Endothelial cell of umbilical vein (primary cell): ENCODE measurements around the gene VAMP2. TPM values are rescaled to one million over a fixed set of nuclear protein-coding genes. Genes with fewer than 3 reads are reported as not detected.

Experiments used
- BruUV-seq: library from RNA; stranded (reverse); fragments of 400-500 nt; replicated peaks from 2 replicates; lab custom pipeline; 2021; lab: Mats Ljungman, UMichigan
- CTCF ChIA-PET: fragments of 300-600, 350-600 bp; sonication (Branson Sonifier 250); formaldehyde crosslinking; loops from one replicate; lab custom pipeline; 2021; ENCODE audit warnings: antibody characterized with exemption, inconsistent platforms; lab: Charles Lee
- POLR2A ChIA-PET: fragments of 300-600, 350-600 bp; sonication (Branson Sonifier 250); formaldehyde crosslinking; loops from one replicate; lab custom pipeline; 2021; ENCODE audit warnings: antibody characterized with exemption, inconsistent platforms; lab: Charles Lee
- DNase-seq: peaks from one replicate; pipeline ENCODE4 v3.0.0-alpha.2; 2011; ENCODE audit warnings: low read depth, low spot score
- FAIRE-seq: peaks from 2 replicates; lab custom pipeline; 2011; peaks lifted over from hg19 to GRCh38; lab: Jason Lieb, UNC
- H2AFZ ChIP-seq: 2 replicates; pipeline ENCODE4 v1.6.0; 2012; ENCODE audit warnings: low read depth, low read length, control low read depth, inconsistent platforms
- H3K27ac ChIP-seq: 2 replicates; pipeline ENCODE4 v1.5.1; 2011; ENCODE audit warnings: low read depth, mild to moderate bottlenecking, control low read depth, low read length, moderate library complexity; ENCODE audit not compliant: insufficient read depth
- H3K27me3 ChIP-seq, 2 experiments: 2 replicates each; pipeline versions ENCODE4 v1.6.0 to v1.6.1; 2011; ENCODE audit warnings: low read length in 2 of 2, mixed read lengths in 1 of 2; ENCODE audit not compliant: control insufficient read depth in 2 of 2, insufficient read depth in 2 of 2
- H3K36me3 ChIP-seq, 2 experiments: 2 replicates in 1 of 2; 3 replicates in 1 of 2; pipeline ENCODE4 v1.5.1; 2011; ENCODE audit warnings: low read length in 2 of 2, mild to moderate bottlenecking in 1 of 2, moderate library complexity in 1 of 2; ENCODE audit not compliant: control insufficient read depth in 2 of 2, insufficient read depth in 2 of 2; ENCODE audit errors: extremely low read depth in 1 of 2
- H3K4me1 ChIP-seq: 3 replicates; pipeline ENCODE4 v1.5.1; 2011; ENCODE audit warnings: mild to moderate bottlenecking, low read length; ENCODE audit not compliant: control insufficient read depth, insufficient read depth; ENCODE audit errors: extremely low read depth
- H3K4me2 ChIP-seq: 2 replicates; pipeline ENCODE4 v1.6.1; 2011; ENCODE audit warnings: low read length, control low read depth, mixed read lengths; ENCODE audit not compliant: insufficient read depth
- H3K4me3 ChIP-seq, 3 experiments: fragments of 200-600 bp in 1 of 3; sonication (generic), shearing (Covaris generic) in 1 of 3; replicated peaks in 1 of 3; 2 replicates each; pipeline ENCODE4 v1.5.1; 2011 to 2016; ENCODE audit warnings: control low read depth in 3 of 3, low read length in 3 of 3, mild to moderate bottlenecking in 2 of 3, inconsistent platforms in 1 of 3, low read depth in 1 of 3, moderate library complexity in 1 of 3; ENCODE audit not compliant: insufficient read depth in 1 of 3
- H3K79me2 ChIP-seq: 2 replicates; pipeline ENCODE4 v1.6.0; 2012; ENCODE audit warnings: low read length, inconsistent platforms; ENCODE audit not compliant: control insufficient read depth, insufficient read depth
- H3K9ac ChIP-seq: replicated peaks from 2 replicates; pipeline ENCODE3; 2011; ENCODE audit warnings: low read length, control low read depth; ENCODE audit not compliant: insufficient read depth; ENCODE audit errors: extremely low read depth
- H3K9me1 ChIP-seq: replicated peaks from 3 replicates; pipeline ENCODE4 v1.6.0; 2011; ENCODE audit warnings: mild to moderate bottlenecking, low read length; ENCODE audit not compliant: control insufficient read depth, insufficient read depth; ENCODE audit errors: extremely low read depth
- H3K9me3 ChIP-seq: replicated peaks from 2 replicates; pipeline ENCODE4 v1.5.1; 2012; ENCODE audit warnings: low read length, inconsistent platforms; ENCODE audit not compliant: control insufficient read depth, insufficient read depth
- H4K20me1 ChIP-seq: replicated peaks from 2 replicates; pipeline ENCODE3; 2011; ENCODE audit warnings: mild to moderate bottlenecking, low read length; ENCODE audit not compliant: control insufficient read depth, insufficient read depth; ENCODE audit errors: extremely low read depth
- EZH2 ChIP-seq: IDR thresholded peaks from 2 replicates; pipeline ENCODE4 v1.6.1; 2012; ENCODE audit warnings: borderline replicate concordance, low read depth, mild to moderate bottlenecking, moderate library complexity, low read length, inconsistent platforms; ENCODE audit not compliant: severe bottlenecking
- FOS ChIP-seq: IDR thresholded peaks from 2 replicates; pipeline ENCODE4 v1.6.1; 2011; ENCODE audit warnings: mild to moderate bottlenecking, low read length, moderate library complexity, borderline replicate concordance; ENCODE audit not compliant: insufficient read depth
- GATA2 ChIP-seq: IDR thresholded peaks from 2 replicates; pipeline ENCODE4 v1.7.0; 2011; ENCODE audit warnings: low read depth, mild to moderate bottlenecking, moderate library complexity, mixed read lengths, low read length; ENCODE audit not compliant: insufficient read length, insufficient read depth
- JUN ChIP-seq: IDR thresholded peaks from 2 replicates; pipeline ENCODE4 v1.6.1; 2011; ENCODE audit warnings: borderline replicate concordance, low read depth; ENCODE audit not compliant: insufficient read length, insufficient read depth
- MYC ChIP-seq: IDR thresholded peaks from one replicate; pipeline ENCODE4 v1.6.1; 2011; ENCODE audit warnings: mild to moderate bottlenecking, low read depth, low read length
- POLR2A ChIP-seq: IDR thresholded peaks from 2 replicates; pipeline ENCODE4 v1.6.1; 2012; ENCODE audit warnings: low read depth, mild to moderate bottlenecking, control low read depth, low read length
- POLR2AphosphoS5 ChIP-seq: IDR thresholded peaks from 2 replicates; pipeline ENCODE4 v1.6.1; 2012; ENCODE audit warnings: low read depth, mild to moderate bottlenecking, control low read depth, low read length, moderate library complexity; ENCODE audit not compliant: insufficient read depth
- dilution Hi-C: fragments of 300-500 bp; cut with MboI; formaldehyde crosslinking; loops from one replicate; pipeline ENCODE4 v1.15.0; 2019; ENCODE audit warnings: low sequenced_read_pairs; ENCODE audit not compliant: extremely low pct_ligation_motif_present
- intact Hi-C: fragments of 100-400 bp; cut with micrococcal nuclease; formaldehyde crosslinking; loops from one replicate; pipeline ENCODE4 v1.10.0; 2022
- polyA plus RNA-seq, 4 experiments: library from polyadenylated mRNA; depleted of rRNA in 3 of 4; stranded (reverse) in 3 of 4; unstranded in 1 of 4; fragments of >200 nt; gene quantifications; 2 replicates each; pipeline versions ENCODE4 v1.2.1 to v1.2.3, GENCODE V29; 2011 to 2012; ENCODE audit warnings: missing spikeins in 1 of 4
- total RNA-seq: library from RNA; stranded (reverse); gene quantifications from 2 replicates; pipeline ENCODE4 v1.2.3, GENCODE V29; 2021
- TF ChIP-seq, protein P1 (sequence below), 2 donors: IDR thresholded peaks; 1 replicate in 1 of 2; 2 replicates in 1 of 2; pipeline ENCODE4 v1.5.1; 2011; ENCODE audit warnings: low read length in 2 of 2, mild to moderate bottlenecking in 2 of 2, moderate library complexity in 2 of 2, control low read depth in 1 of 2, inconsistent platforms in 1 of 2, low read depth in 1 of 2; ENCODE audit not compliant: insufficient read depth in 1 of 2; ENCODE audit errors: extremely low read depth in 1 of 2
- TF ChIP-seq, protein P2 (sequence below): IDR thresholded peaks from 2 replicates; pipeline ENCODE4 v1.6.1; 2011; ENCODE audit not compliant: insufficient read depth, insufficient read length

The VAMP2 gene
- total and polyA plus RNA-seq, 2 donors (not counting 3 experiments of a cell fraction or from before 2014, with no cell fraction given), result 35.9 to 38.0 TPM

DNA sequence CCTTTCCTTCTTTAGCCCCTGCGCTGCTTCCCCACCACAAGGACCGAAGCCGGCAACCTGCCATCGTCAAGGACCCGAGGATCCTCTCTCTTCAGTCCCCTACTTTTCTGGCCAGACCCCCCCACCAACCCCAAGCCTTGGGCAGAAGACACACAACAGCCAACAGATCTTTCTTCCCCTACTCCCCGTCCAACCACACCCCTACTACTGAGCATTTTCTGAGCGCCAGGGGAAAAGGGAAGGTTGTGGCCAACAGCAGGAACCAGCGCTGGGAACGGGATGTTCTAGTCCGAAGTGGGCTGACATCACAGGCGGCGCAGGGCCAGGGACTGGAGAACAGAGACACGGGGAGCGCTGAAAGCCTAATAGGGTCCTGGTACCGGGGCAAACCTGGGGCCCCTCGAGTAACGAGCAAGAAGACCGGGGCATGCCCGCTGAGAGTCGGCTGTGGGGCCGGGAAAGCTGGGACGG is 11.1 kb downstream of the VAMP2 start:
- FAIRE-seq (no peak), DNase-seq (peak; percentile 62)
- H4K20me1 ChIP-seq, result no peaks in the 10 kb centered on the region
- TSS peak; percentile 98 for BruUV-seq
- H3K79me2 ChIP-seq, result peaks cover 5% of the 10 kb centered on the region
- ChIA-PET POLR2A (interaction anchor here (1.0 to 1.1 kb wide), 4 partner anchors 8 to 22 kb away, joined by 4 to 9 read pairs (median 7); no protein-coding TSS in a partner anchor), CTCF (interaction anchor here (0.9 to 3.6 kb wide), 4 partner anchors 9 to 58 kb away, joined by 4 to 28 read pairs (median 4); no protein-coding TSS in a partner anchor)
- peak overlapping the region; percentile 96 for H3K9ac ChIP-seq
- H2AFZ ChIP-seq, result no peak overlapping the region
- peak overlapping the region; percentile 99 for H3K27ac ChIP-seq
- TF ChIP-seq POLR2AphosphoS5, result no peak
- TF ChIP-seq, protein P1, sequence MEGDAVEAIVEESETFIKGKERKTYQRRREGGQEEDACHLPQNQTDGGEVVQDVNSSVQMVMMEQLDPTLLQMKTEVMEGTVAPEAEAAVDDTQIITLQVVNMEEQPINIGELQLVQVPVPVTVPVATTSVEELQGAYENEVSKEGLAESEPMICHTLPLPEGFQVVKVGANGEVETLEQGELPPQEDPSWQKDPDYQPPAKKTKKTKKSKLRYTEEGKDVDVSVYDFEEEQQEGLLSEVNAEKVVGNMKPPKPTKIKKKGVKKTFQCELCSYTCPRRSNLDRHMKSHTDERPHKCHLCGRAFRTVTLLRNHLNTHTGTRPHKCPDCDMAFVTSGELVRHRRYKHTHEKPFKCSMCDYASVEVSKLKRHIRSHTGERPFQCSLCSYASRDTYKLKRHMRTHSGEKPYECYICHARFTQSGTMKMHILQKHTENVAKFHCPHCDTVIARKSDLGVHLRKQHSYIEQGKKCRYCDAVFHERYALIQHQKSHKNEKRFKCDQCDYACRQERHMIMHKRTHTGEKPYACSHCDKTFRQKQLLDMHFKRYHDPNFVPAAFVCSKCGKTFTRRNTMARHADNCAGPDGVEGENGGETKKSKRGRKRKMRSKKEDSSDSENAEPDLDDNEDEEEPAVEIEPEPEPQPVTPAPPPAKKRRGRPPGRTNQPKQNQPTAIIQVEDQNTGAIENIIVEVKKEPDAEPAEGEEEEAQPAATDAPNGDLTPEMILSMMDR (IDR thresholded peaks at IDR 0.05; ENCODE audit: extremely low read depth in 1 of 2, insufficient read depth in 1 of 2, low read depth in 1 of 2, low read length in 2 of 2), result no peak
- TF ChIP-seq GATA2, result no peak
- no peak for TF ChIP-seq POLR2A
- TF ChIP-seq EZH2, result no peak
- TF ChIP-seq JUN, result no peak
- TF ChIP-seq, protein P2, sequence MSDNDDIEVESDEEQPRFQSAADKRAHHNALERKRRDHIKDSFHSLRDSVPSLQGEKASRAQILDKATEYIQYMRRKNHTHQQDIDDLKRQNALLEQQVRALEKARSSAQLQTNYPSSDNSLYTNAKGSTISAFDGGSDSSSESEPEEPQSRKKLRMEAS, result no peak
- TF ChIP-seq MYC, result no peak
- TF ChIP-seq FOS, result no peak
- H3K27me3 ChIP-seq, result no peaks in the 10 kb centered on the region
- peaks cover 43% of the 10 kb centered on the region for H3K4me1 ChIP-seq
- dilution Hi-C loops, result no loop called here
- peak overlapping the region; percentile 82 for H3K4me2 ChIP-seq
- H3K9me3 ChIP-seq, result no peaks in the 10 kb centered on the region
- H3K36me3 ChIP-seq, result peaks cover 2 to 32% of the 10 kb centered on the region in 2 experiments
- no peaks in the 10 kb centered on the region for H3K9me1 ChIP-seq
- peak overlapping the region; percentile 67 to 83 (median 69) for H3K4me3 ChIP-seq
- intact Hi-C loops, result loop anchor here (1.0 kb wide), 1 partner anchor 12 kb away; no protein-coding TSS in a partner anchor
